HG03558 (cell line): Measurements from ENCODE around the gene STIP1.
A peak's percentile ranks its signal among the peaks of the same experiment; 100 is the strongest.
"Not testable (repeated sequence)": the region's sequence is repeated elsewhere in the genome, so short reads cannot be mapped to it uniquely, and the experiment has no call there.

Experiments used
- ATAC-seq: cut with Tn5 transposase; IDR thresholded peaks from one replicate; pipeline ENCODE4 v1.9.1; 2021; ENCODE audit warnings: moderate number of reproducible peaks; ENCODE audit not compliant: unreplicated experiment; ENCODE audit errors: extremely low read depth

Gene STIP1

DNA sequence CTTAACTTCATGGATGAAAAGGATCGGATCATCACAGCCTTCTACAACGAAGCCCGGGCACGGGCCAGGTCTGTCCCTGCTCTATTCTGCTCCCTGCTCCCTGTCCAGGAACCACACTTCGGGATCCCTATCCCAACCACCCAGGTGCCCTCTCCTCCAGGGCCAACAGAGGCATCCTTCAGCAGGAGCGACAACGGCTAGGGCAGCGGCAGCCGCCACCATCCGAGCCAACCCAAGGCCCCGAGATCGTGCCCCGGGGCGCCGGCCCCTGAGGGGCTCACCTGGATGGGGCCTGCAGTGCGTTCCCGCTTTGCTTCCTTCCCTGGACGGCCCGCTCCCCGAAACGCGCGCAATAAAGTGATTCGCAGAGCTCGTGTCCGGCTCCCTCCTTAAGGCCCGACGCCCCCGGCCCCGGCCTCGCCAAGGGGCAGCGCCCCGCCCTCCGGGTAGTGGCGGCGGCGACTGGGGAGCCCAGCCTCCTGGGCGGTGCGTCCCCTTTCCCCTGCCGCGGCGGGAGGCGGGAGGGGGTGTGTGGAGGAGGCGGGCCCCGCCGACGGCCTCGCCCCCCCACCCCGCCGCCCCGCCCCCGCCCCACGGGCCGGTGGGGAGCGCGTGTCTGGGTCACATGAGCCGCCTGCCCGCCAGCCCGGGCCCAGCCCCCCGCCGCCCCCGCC lies 48.1 kb downstream of the STIP1 start, which contains the start of gene VEGFB:
Gene VEGFB (plus strand): TSS at position 672 of the 674 bp plus-strand sequence. CDS start 250 bp downstream, outside the sequence.
- no peak for ATAC-seq

DNA sequence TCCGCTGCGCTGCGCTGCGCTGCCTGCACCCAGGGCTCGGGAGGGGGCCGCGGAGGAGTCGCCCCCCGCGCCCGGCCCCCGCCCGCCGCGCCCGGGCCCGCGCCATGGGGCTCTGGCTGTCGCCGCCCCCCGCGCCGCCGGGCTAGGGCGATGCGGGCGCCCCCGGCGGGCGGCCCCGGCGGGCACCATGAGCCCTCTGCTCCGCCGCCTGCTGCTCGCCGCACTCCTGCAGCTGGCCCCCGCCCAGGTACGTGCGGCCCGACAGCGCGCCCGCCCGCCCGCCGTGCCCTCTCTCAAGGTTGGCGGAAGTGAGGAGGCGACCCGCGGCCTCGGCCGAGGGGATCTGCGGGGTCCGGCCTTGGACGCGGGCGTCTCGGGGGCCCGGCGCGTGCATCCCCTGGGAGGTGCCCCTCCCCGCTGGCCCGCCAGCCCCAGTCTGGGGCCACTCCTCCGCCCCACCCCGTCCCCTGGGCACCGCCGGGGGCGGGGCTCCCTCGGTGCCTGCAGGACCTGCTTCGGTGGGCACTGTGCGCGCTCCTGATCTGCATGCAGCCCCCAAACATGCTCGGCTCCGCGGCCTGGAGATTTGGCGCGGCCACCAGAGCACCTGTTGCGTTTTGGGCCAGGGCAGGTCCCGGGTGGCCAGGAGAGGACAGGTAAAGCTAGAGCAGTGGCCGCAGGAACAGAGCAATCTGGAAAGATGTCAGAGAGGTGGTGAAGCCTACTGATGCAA lies 48.8 kb downstream of the STIP1 start:
- no peak for ATAC-seq

DNA sequence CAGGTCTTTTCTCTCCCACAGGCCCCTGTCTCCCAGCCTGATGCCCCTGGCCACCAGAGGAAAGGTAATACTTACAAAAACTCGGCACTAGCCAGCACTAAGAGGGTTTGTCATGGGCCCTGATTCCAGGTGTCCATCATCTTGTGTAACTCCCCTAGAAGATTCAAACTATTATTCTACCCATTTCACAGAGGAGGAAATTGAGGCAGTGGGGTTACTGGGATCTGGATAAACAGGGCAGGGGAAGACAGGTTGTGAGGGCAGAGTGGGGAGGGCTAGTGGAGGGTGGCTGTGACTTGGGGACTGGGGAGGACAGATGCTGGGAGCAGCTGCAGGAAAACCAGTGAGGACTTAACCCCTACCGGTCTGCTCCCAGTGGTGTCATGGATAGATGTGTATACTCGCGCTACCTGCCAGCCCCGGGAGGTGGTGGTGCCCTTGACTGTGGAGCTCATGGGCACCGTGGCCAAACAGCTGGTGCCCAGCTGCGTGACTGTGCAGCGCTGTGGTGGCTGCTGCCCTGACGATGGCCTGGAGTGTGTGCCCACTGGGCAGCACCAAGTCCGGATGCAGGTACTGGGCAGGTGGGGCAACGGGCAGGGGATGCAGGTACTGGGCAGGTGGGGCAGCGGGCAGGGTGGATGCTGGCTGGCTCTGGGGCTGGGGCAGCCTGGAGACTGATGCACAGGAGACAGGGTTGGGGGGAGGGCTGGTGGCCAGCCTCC lies 49.6 kb downstream of the STIP1 start:
- no peak for ATAC-seq

DNA sequence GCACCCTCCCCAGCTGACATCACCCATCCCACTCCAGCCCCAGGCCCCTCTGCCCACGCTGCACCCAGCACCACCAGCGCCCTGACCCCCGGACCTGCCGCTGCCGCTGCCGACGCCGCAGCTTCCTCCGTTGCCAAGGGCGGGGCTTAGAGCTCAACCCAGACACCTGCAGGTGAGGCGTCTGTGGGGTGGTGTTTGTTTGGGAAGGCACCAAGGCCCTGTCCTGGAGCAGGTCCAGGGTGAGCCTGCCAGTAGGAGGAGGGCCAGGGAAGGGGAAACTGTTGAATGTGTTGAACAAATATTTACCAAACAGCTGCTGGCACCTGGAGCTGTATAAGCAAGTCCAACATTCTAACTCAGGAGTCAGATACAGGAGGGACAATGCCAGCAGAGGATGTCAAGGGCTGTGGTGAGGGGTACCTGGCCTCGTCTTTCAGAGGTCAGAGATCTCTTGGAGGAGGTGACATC lies 51.5 kb downstream of the STIP1 start:
- ATAC-seq, result no peak

DNA sequence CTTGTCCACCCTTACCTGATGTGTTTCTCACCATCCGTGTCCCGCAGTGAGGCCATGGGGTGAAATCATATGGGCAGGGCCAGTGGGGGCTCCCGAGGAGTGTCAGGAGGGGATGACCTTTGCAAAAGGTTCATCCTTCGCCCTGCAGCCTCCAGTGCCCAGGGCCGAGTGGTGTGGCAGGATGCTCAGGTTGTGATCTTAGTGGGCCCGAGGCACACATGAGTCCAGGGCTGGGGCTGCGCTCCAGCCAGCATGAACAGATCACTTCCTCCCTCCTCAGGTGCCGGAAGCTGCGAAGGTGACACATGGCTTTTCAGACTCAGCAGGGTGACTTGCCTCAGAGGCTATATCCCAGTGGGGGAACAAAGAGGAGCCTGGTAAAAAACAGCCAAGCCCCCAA lies 52.1 kb downstream of the STIP1 start:
- no peak for ATAC-seq

DNA sequence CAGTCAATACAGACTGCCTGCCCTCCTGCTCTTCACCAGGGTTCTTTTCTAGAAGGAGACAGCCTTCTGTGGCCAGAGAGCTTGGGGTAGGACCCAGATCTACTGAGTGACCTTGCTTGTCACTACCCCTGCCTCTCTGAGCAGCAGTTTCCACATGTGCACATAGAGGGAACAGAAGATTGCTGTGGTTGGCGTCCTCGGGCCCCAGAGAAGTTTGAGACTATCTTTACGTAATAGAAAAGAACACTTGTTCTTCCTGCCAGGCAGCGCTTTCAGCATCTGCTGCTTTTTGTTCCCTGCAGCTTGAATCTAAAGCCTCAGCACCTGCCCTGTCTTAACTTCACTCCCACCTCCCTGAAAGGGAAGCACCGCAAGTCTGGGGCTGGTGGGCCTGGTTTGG lies 53.0 kb downstream of the STIP1 start:
- ATAC-seq, result no peak

DNA sequence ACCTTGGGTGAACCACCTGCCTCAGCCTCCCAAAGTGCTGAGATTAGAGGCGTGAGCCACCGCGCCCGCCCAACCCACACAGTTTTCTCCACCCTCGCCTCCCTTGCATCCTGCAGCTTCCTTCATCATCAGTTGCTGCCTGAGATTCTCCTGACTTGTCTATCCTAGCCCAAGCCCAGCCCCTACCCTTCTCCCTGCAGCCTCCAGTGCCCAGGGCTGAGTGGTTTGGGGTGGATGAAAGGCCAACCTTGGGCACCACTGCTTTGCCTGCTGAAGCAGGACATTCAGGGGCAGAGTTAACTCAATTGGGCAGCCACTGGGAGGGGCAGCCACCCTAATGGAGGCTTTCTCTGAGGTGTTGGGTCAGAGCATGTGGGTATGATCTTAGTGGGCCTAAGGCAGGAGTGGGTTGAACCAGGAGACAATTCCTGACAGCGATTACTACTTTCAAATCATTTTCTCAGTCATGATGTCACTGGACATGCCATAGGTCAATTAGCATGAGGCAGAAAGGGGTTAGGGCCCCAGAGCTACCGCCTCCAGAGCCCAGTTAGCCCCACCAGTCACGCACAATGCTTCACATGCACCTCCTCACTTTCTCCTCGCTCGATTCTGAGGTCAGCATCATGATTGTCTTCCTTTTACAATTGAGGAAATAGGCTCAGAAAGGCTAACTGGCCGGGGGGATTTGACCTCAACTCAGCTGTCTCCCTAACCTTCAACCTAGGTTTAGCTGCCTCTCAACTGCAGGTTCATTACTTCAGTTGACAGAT lies 53.9 kb downstream of the STIP1 start:
- no peak for ATAC-seq

DNA sequence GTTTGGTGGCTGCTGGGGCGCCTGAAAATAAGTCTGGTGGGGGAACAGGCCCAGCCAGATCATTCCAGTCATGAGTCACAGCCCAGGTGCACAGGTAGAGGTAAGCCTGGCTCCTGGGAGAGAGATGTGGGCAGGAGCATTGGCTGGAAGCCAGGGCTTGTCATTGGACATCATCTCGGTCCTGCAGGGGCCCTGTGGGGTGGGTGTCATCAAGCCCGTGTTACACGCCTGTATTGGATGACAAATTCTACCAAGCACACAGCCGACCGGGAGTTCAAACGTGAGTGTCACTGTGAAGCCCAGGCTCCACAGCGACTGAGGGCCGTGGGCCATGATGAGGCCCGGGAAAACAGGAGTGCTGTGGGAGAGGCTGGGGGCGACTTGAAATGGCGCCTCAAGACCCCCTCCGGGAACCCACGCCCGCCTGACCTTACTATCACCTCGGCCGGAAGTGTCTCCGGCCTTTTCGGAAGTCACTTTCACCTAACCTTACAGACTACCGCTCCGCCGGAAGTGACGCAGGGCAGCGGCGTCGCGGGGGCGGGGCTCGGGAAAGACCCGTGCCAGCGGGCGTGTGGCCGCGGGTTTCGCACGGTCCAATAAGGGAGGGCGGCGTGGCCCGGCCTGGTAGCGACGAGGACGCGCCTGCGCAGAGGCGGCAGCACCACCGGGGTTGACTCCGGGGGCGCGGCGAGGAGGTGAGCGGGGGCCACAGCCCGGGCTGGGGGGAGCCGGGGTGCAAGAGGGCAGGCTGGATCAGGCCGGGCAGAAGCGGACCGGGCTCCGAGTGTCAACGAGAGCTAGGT lies 54.7 kb downstream of the STIP1 start, which contains the start of gene FKBP2:
Gene FKBP2 (plus strand): TSS at position 661 of the 806 bp plus-strand sequence. CDS start 1,293 bp downstream, outside the sequence.
- ATAC-seq, result peak; percentile 28

DNA sequence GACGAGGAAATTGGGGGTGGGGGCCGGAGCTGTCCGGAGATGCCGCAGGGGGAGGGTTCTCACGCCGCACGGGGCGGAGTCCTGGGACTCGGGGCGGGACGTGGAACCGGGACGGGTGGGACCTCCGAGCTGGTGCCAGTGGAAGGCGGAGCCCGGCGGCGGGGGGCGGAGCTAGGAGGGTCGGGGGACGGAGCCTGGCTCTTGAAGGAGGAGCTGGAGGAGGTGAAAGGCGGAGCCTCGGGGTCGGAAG lies 55.2 kb downstream of the STIP1 start:
- peak; percentile 34 for ATAC-seq

DNA sequence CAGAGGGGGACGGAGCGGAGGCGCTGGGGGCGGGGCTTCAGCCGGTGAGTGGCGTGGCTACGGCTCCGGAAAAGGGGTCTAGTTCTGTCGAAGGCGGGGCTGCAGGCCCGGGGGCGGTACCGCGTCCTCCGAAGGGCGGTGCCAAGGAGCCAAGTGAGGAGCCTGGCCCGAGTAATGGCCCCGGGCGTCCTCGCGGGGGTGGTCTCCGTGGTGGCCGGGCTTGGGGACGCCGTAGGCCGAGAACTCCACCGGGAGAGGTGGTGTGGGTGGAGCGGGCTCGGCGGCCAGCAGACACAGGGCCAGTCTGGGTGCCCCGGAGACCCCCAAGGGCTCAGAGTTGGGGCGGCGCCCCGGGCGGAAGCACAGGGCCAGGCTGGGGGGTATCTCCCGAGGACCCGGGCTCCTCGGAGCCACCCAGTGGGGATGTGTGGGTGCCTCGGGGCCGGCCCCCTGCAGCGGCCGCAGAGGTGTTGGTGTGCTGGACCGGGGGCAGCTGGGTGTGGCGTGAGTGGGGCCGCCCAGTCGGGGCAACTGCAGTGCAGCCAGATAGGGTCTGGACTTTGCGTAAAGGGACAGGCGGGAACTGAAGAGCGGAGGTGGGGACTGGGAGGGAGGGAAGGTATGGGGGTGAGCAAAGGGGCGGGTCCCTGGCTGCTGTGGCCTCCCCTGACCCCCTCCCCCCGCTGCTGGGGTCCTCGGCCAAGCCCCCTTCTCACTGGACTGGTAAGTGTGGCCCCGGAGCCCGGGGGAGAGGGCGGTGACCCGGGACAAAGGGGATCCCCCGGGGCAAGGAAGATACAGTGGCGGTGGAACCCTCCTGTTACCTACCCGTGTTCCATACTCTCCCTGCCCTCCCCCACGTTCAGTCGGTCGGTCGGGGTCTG lies 55.8 kb downstream of the STIP1 start:
- ATAC-seq, result no peak

DNA sequence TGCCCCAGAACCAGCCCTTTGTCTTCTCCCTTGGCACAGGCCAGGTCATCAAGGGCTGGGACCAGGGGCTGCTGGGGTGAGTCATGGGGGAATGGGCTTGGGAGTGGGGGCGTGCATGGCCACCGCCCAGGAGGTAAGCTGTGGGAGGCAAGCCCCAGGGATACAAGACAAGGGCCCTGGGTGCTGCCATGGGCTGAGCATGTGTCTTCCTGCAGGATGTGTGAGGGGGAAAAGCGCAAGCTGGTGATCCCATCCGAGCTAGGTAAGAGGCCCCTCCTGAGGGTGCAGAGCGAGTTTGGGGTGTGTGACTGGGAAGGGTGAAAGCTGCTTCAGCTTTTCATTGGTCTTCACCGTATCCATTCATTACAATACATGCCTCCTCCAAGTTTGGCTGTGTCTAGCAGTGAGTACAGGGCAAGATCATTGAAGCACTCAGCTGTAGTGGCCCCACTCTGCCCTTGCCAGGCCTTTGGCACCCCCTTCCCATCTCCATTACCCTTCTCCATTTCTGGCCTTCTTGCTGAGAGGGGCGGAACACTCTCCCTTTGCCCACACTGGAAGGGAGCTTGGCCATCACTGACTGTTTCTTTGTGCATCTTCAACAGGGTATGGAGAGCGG lies 57.4 kb downstream of the STIP1 start:
- ATAC-seq, result no peak

DNA sequence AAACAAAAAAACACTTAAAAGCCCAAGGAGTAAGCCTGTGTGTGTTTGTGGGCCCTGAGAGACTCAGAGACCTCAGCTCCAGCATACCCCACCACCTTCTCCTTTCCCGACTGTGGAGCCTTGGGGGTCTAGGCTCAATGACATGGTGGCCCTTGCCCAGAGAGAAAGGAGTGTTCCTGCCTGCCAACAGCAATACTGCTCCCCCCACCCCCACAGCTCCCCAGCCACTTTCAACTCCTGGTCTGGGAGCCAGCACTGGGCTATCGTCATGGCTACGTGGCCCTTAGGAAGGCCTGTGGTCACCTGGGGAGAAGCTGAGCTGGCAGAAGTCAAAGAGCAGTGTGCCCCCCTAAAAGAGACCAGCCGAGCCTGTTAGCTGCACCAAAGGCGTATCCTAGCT lies 58.1 kb downstream of the STIP1 start:
- ATAC-seq, result no peak

DNA sequence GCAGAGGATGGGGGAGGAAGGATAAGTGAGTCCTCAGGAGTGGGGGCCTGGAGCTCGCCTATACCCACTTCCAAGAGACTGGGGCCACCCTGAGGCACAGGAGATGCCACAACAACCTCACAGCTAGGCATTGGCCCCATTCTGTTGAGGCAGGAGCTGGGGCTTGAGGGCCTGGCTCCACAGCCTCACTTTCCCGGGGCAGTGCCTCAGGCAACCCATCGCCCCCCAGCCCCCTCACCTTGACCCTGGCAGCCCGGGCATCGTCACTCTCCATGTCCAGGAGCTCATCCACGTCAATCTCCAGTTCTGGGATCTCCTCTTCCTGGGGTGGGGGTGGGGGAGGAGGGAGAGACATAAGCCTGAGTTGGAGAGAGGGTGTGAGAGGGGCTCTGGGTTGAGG lies 59.0 kb downstream of the STIP1 start:
- no peak for ATAC-seq

DNA sequence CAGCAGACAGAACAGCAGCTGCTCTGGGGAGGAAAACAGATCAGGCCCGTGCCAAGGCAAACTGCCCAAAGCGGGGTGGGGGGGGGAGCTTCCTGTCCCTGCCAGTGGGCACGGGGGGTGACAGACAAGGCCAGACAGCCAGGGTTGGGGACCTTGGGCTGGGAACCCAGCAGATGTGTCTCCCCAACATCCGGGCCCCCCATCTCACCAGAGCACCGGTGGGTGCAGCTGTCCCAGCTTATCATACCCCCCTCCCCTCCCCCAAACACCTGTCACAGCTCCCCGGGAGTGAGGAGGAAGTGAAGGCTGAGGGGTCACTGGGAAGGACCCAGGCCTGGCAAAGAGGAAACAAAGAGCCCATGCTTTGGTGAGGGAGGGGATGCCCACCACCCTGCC lies 59.4 kb downstream of the STIP1 start:
- no peak for ATAC-seq

DNA sequence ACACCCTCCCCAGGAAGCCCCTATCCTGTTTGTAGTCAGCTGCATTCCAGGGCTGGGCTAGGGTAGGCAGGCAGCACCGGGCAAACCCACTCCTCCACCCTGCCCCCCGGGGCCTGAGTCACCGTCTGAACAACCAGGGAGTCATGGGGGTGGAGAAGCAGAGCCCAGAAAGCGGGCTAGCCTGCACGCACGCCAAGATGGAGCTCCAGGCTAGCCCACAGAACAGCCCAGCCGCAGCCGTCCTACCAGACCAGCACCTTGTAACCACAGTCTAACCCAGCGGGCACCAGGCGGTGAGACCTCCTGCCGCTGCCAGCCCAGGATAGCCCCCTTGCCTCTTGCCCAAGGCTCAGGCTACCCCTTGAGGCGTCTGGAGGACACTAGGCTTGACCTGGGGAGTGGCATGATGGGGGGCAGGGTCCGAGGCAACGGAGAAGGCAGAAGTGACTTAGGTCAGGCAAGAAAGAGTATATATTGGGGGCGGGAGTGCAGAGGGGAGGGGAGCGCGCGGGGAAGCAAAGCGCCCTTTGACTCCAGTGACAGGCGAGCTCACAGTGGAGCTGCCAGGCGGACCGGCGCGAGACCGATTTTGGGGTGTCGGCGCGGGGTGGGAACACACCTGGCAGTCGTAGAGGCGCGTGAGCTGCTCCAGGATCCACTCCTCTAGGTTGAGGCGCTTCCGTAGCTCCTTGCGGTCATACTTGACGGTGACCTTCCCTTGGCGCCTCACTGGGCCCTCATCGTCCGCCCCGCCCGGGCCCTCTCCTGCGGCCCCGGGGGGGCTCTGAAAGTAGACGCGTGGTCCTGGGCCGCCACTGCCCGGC lies 60.0 kb downstream of the STIP1 start:
- no peak for ATAC-seq

DNA sequence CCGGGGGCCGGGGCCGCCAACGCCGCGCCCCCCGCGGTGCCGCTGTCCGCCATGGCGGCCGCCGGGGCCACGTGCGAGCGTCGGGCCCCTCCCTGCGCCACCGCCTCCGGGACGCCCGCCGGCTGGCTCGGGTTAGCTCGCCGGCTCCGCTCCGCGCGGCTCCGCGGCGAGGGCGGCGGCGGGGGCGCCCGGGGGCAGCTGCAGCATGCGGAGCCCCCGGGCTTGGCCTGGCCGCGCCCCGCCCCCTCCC lies 60.6 kb downstream of the STIP1 start:
- not testable (repeated sequence) for ATAC-seq

DNA sequence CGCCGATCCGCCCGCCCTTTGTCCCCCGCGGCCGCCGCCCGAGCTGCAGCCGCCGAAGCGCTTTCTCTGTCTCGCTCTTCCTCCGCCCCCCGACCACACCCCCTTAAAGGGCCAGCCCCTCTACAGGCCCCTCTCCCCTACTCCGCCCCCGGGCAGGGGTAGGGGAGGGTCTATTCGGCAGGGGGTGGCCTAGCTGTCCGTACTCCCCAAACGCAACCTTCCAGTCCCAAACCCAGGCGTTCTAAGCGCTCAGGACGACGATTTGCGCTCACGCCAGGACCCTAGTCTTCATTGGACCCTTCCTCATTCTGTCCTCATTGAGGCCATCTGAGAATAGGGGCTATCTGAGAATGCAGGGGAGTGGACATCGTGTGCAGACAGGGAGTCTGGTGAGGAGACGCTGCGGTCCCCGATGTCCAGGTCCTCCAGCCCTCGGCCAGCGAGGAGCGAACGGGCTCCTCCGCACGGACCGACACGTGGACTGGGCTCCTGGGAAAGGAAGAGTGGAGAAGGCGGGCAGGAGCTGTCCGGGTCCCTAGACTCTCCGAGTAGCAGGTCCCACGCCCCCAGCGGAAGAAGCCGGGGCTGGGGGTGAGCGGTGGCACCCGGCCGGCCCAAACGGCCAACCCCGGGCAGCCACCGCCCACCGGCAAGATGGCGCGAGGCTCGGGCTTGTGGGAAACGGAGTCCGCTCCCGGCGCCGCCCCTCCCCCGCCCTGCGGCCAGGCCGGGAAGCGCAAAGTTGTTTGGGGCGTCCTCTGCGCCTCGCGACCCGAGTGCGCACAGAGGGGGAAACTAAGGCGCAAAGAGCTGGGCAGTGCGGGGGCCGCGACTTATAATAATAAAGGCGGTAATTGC lies 61.1 kb downstream of the STIP1 start, which contains the start of gene PPP1R14B:
Gene PPP1R14B (minus strand): TSS at position 73 of the 858 bp plus-strand sequence. CDS start 270 bp downstream, outside the sequence.
- no peak for ATAC-seq
